HG02571 (cell line): ENCODE measurements around the gene NUP214.
"Not testable (repeated sequence)": the region's sequence is repeated elsewhere in the genome, so short reads cannot be mapped to it uniquely, and the experiment has no call there.

ENCODE experiments used
- ATAC-seq: cut with Tn5 transposase; IDR thresholded peaks from one replicate; pipeline ENCODE4 v1.9.1; 2021; ENCODE audit warnings: mild to moderate bottlenecking, moderate library complexity; ENCODE audit not compliant: unreplicated experiment

Gene NUP214

DNA sequence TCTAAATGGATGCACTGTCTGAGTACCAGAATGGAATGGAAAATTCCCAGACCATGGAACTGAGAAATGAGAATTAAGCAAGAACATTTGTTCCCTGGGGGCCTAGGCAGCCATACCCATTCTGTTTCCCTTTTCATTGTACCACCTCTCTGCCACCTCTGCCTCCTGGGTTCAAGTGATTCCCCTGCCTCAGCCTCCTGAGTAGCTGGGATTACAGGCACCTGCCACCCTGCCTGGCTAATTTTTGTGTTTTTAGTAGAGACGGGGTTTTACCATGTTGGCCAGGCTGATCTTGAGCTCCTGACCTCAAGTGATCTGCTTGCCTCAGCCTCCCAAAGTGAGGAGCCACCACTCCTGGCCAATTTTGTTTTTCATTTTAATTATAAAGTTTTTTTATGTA, 33.3 kb downstream of the NUP214 start:
- ATAC-seq = not testable (repeated sequence)

- ATAC-seq = no peak
Observed at GRCh38 chr9:131160416-131161112, 35.2 kb downstream of the NUP214 start.

DNA sequence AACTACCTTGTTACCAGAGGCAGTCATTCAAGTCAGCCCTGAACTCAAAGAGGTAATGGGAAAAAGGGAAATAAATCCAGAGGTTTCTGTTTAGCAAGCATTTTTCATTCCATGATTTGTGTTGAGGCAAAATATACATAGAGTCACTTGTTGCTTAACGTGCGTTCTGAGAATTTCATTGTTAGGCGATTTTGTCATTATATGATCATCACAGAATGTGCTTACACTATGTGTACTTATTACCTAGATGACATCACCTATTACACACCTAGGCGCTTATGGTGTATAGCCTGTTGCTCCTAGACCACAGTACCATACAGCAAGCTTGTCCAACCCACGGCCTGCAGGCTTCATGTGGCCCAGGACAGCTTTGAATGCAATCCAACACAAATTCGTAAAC, 36.2 kb downstream of the NUP214 start:
- ATAC-seq = no peak

GRCh38 chr9:131162886-131163285, 37.5 kb downstream of the NUP214 start:
- no peak for ATAC-seq

DNA sequence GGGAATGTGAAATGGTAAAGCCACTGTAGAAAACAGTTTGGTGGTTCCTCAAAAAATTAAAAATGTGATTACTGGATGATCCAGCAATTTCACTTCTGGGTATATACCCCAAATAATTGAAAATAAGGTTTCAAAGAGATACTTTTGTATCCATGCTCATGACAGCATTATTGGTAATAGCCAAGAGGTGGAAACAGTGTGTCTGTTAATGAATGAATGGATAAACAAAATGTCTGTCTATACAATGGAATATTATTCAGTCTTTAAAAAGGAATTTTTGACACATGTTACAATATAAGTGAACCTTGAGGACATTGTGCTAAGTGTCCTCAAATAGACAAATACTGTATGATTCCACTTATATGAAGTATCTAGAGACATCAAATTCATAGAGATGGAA, 40.1 kb downstream of the NUP214 start:
- ATAC-seq = no peak

GRCh38 chr9:131167146-131167692, 41.8 kb downstream of the NUP214 start:
- no peak for ATAC-seq

GRCh38 chr9:131167936-131168335, 42.5 kb downstream of the NUP214 start:
- no peak for ATAC-seq

DNA sequence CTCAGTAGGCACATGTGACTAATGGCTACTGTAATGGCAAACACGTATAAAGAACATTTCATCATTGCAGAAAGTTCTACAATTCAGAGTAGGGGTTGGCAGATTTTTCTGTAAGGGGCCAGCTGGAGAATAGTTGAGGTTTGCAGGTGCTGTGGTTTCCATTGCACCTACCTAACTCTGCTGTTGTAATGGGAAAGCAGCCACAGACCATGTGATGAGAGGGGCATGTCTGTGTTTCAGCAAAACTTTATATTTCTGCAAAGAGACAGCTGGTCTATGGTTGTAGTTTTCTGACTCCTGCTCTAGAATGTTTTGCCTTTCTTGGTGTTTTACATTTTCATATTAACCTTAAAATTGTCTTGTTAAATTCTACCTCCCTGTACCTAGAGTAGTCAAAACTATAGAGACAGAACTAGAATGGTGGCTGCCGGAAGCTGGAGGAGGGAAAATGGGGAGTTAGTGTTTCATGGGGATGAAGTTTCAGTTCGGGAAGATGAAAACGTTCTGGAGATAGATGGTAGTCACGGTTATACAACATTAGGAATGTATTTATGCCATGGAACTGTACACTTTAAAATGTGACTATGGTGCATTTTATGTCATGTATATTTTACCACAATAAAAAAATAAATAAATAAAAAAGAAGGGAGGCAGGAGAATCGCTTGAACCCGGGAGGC, 44.3 kb downstream of the NUP214 start:
- no peak for ATAC-seq

DNA sequence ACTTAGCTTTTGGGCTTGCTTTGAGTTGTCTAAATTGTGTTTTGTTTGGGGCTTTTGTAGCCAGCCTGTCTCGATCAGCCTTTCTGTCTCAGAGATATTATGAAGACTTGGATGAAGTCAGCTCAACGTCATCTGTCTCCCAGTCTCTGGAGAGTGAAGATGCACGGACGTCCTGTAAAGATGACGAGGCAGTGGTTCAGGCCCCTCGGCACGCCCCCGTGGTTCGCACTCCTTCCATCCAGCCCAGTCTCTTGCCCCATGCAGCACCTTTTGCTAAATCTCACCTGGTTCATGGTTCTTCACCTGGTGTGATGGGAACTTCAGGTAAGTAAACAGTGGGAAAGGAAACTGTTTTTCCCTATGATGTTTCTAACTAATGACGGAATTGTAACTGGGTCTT, 48.6 kb downstream of the NUP214 start:
- no peak for ATAC-seq

DNA sequence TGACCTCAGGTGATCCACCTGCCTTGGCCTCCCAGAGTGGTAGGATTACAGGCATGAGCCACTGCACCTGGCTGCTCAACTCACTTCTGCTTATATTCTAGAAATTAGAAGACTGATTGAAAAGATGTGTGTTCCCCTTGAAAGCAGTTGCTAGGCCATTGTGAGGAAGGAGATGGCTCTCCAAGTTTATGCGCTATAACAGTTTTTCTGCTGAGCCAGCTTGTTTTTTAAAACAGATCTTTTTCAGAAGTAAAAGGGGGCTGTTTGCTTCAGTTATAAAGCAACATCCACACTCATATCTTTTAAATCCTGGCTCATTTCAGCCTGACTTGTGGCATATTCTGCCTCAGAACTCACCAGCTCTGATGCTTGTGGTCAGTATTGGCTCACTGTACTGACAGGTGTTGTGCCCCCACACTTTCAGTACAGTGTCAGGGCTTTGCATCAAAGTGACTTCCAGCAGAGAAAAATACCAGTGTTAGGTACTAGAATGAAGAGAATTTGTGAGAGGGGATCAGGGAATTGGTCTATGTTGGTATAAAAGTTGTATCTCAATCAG, 49.4 kb downstream of the NUP214 start:
- ATAC-seq = no peak

DNA sequence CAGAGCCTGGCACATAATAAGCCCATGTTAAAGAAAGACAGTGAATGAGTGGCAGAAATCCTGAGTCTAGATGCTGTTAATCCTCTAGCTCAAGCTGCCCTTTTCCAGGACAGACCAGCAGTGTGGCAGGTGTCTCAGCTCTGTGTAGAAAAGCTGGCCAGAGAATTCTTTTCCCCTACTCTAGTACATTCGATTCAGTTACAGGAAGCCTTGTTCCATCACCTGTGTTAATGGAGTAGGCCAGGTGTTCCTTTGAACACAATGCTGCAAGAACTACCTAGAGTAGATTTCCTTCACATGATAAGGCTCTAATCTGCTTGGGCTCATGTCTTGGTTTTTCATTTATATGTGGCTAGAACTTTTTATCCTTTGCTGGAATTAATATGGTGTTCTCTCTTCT, 52.5 kb downstream of the NUP214 start:
- peak; percentile 15 for ATAC-seq

- ATAC-seq = peak; percentile 73
Observed at GRCh38 chr9:131178382-131178781, 53.0 kb downstream of the NUP214 start.

DNA sequence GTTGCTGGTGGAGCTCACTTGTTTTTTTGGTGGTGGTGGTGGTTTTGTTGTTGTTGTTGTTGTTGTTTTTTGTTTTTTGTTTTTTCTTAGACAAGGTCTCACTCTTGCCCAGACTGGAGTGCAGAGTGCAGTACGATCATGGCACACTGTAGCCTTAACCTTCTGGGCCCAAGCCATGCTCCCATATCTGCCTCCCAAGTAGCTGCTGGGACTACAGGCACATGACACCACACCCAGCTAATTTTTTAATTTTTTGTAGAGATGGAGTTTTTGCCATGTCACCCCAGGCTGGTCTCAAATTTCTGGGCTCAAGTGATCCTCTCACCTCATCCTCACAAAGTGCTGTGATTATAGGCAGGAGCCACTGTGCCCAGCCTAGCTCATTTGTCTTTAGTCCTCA, 53.5 kb downstream of the NUP214 start:
- ATAC-seq = no peak

GRCh38 chr9:131179561-131180219, 54.3 kb downstream of the NUP214 start:
- ATAC-seq = no peak

DNA sequence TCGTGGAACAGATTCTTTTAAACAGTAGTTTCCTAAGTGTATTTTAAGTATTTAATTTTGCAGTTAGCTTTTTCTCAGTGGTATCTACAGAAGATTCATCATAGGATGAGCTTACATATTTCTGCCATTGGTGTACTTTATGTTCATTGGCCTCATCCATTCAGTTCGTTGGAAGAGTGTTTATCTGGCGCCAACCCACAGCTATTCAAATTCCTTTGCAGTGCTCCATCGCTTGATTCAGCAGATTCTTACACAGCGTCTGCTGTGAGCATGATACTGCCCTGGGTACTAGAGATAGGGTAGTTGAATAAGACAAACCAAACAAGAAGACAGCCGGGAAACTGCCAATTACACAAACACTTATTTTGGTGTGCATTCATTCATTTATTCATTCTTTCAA, 55.1 kb downstream of the NUP214 start:
- no peak for ATAC-seq

DNA sequence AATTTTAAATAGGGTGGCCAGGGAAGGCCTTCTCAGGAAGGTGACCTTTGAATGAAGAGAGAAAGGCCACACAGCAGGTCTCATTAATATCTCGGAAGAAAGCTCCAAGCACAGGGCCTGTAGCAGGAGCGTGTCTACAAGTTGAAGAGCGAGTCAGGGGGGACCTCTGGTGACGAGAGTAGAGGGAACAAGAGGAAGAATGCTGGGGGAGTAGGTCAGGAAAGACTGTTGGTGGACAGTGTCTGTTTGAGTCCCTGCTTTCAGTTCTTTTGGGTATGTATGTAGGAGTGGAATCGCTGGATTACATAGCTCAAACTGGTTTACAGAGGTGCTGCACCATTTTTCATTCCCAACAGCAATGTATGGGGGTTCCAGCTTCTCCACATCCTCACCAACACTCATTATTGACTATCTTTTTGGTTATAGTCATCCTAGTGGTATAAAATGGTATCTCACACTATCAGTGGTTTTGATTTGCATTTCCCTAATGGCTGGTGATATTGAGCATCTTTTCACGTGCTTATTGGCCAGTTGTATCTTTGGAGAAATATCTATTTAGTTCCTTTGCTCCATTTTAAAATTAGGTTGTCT, 55.8 kb downstream of the NUP214 start:
- ATAC-seq = no peak

GRCh38 chr9:131185924-131186323, 60.5 kb downstream of the NUP214 start:
- no peak for ATAC-seq

GRCh38 chr9:131186622-131187021, 61.2 kb downstream of the NUP214 start:
- no peak for ATAC-seq

- ATAC-seq = no peak
Observed at GRCh38 chr9:131187957-131188356, 62.6 kb downstream of the NUP214 start.

- no peak for ATAC-seq
Observed at GRCh38 chr9:131188976-131189375, 63.6 kb downstream of the NUP214 start.

- ATAC-seq = no peak
Observed at GRCh38 chr9:131190191-131190590, 64.8 kb downstream of the NUP214 start.
